HepG2 (cell line): ENCODE data around the gene USP20.

Experiments used
- FOXC1 ChIP-seq: sonication (generic); formaldehyde crosslinking; IDR thresholded peaks from 2 replicates; pipeline ENCODE4 v1.8.0; 2022; ENCODE audit warnings: mild to moderate bottlenecking, missing genetic modification reagents, borderline replicate concordance
- MYC ChIP-seq: sonication (generic); formaldehyde crosslinking; IDR thresholded peaks from 2 replicates; pipeline ENCODE4 v1.9.0; 2021; ENCODE audit warnings: missing genetic modification reagents, borderline replicate concordance
- POLR2AphosphoS5 ChIP-seq: IDR thresholded peaks from 2 replicates; pipeline ENCODE4 v1.6.1; 2012; ENCODE audit warnings: low read depth, low read length
- SALL2 ChIP-seq: sonication (generic); formaldehyde crosslinking; IDR thresholded peaks from 2 replicates; pipeline ENCODE4 v1.8.1; 2023; ENCODE audit warnings: mild to moderate bottlenecking, missing genetic modification reagents, inconsistent platforms
- SOX6 ChIP-seq, 2 experiments: fragments of 450-650 bp in 1 of 2; sonication (generic) in 1 of 2; formaldehyde crosslinking in 1 of 2; IDR thresholded peaks; 2 replicates each; pipeline versions ENCODE4 v1.4.0 to v1.6.1; 2017 to 2020; ENCODE audit warnings: antibody characterized with exemption in 1 of 2, mild to moderate bottlenecking in 1 of 2, missing genetic modification reagents in 1 of 2
- TBL1XR1 ChIP-seq: fragments of 150-350 bp; IDR thresholded peaks from 2 replicates; pipeline ENCODE4 v1.6.1; 2014; ENCODE audit warnings: borderline replicate concordance, low read length; ENCODE audit not compliant: partially characterized antibody
- TCF7 ChIP-seq: sonication (generic); IDR thresholded peaks from 2 replicates; pipeline ENCODE4 v1.6.1; 2016; ENCODE audit warnings: antibody characterized with exemption, low read depth
- YY1 ChIP-seq: IDR thresholded peaks from 2 replicates; pipeline ENCODE4 v1.6.1; 2011; ENCODE audit warnings: low read length, low read depth, moderate library complexity, mild to moderate bottlenecking; ENCODE audit not compliant: insufficient read depth, insufficient replicate concordance
- TF ChIP-seq, protein P1 (sequence below): sonication (generic); formaldehyde crosslinking; IDR thresholded peaks from 2 replicates; pipeline ENCODE4 v1.5.0; 2020; ENCODE audit warnings: mild to moderate bottlenecking, missing genetic modification reagents, moderate library complexity
- TF ChIP-seq, protein P2 (sequence below): sonication (generic); formaldehyde crosslinking; conservative IDR thresholded peaks from 2 replicates; pipeline ENCODE4 v1.4.0; 2020; ENCODE audit warnings: missing genetic modification reagents
- TF ChIP-seq, protein P3 (sequence below): IDR thresholded peaks from 2 replicates; pipeline ENCODE4 v1.6.1; 2012; ENCODE audit warnings: inconsistent platforms

DNA sequence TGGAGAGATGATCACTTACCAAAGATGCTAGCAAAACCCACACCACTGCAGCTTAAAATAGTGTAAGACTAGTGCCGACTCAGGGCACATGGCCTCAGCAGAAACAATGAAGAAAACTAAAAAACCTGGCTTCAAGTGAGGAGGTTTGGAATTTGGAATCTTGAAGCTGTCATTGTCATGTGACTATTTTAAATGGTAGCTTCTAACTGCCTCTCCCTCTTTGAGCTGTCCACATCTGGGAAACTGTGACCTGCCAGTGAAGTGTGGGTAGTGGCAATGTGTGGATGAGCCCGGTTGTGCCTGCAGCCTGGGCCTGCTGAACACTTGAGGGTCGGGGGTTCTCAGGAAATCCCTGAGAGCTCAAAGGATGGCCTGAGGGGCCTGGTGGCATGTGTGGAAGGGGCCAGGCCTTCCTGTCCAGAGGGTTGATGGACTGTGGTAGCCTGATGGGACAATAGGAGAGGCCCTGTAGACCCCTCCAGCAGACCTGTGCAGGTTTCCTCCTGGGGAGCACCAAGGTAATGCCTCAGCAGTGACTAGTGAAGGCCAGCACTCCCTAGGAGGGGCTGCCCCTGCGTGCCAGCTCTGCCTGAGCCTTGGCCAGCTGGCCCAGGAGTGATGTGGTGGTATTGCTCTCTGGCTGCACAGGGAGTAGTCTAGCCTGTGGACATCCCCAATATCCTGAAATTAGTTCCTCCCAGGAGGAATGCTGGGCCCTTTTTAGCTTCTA, 13.6 kb downstream of the USP20 start:
- TF ChIP-seq, protein P1, sequence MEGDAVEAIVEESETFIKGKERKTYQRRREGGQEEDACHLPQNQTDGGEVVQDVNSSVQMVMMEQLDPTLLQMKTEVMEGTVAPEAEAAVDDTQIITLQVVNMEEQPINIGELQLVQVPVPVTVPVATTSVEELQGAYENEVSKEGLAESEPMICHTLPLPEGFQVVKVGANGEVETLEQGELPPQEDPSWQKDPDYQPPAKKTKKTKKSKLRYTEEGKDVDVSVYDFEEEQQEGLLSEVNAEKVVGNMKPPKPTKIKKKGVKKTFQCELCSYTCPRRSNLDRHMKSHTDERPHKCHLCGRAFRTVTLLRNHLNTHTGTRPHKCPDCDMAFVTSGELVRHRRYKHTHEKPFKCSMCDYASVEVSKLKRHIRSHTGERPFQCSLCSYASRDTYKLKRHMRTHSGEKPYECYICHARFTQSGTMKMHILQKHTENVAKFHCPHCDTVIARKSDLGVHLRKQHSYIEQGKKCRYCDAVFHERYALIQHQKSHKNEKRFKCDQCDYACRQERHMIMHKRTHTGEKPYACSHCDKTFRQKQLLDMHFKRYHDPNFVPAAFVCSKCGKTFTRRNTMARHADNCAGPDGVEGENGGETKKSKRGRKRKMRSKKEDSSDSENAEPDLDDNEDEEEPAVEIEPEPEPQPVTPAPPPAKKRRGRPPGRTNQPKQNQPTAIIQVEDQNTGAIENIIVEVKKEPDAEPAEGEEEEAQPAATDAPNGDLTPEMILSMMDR (CRISPR knock-in tag) = no peak
- TF ChIP-seq SALL2 (CRISPR knock-in tag) = no peak
- TF ChIP-seq, protein P2, sequence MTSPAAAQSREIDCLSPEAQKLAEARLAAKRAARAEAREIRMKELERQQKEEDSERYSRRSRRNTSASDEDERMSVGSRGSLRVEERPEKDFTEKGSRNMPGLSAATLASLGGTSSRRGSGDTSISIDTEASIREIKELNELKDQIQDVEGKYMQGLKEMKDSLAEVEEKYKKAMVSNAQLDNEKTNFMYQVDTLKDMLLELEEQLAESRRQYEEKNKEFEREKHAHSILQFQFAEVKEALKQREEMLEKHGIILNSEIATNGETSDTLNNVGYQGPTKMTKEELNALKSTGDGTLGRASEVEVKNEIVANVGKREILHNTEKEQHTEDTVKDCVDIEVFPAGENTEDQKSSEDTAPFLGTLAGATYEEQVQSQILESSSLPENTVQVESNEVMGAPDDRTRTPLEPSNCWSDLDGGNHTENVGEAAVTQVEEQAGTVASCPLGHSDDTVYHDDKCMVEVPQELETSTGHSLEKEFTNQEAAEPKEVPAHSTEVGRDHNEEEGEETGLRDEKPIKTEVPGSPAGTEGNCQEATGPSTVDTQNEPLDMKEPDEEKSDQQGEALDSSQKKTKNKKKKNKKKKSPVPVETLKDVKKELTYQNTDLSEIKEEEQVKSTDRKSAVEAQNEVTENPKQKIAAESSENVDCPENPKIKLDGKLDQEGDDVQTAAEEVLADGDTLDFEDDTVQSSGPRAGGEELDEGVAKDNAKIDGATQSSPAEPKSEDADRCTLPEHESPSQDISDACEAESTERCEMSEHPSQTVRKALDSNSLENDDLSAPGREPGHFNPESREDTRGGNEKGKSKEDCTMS (CRISPR knock-in tag) = no peak
- no peak for TF ChIP-seq FOXC1 (CRISPR knock-in tag)
- TF ChIP-seq SOX6 (IDR thresholded peaks at IDR 0.05) = no peak
- TF ChIP-seq SOX6 (CRISPR knock-in tag; IDR thresholded peaks at IDR 0.05) = no peak
- TF ChIP-seq POLR2AphosphoS5 = no peak
- TF ChIP-seq, protein P3, sequence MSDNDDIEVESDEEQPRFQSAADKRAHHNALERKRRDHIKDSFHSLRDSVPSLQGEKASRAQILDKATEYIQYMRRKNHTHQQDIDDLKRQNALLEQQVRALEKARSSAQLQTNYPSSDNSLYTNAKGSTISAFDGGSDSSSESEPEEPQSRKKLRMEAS = no peak
- no peak for TF ChIP-seq TBL1XR1
- no peak for TF ChIP-seq MYC (CRISPR knock-in tag)
- no peak for TF ChIP-seq TCF7
- TF ChIP-seq YY1 = no peak
